ENCODE results near the gene JPH3. TPM values are rescaled to one million over a fixed set of nuclear protein-coding genes. Genes with fewer than 3 reads are reported as not detected.

The JPH3 gene
- total and polyA plus RNA-seq, 2 donors: 0.05 to 0.09 TPM

DNA sequence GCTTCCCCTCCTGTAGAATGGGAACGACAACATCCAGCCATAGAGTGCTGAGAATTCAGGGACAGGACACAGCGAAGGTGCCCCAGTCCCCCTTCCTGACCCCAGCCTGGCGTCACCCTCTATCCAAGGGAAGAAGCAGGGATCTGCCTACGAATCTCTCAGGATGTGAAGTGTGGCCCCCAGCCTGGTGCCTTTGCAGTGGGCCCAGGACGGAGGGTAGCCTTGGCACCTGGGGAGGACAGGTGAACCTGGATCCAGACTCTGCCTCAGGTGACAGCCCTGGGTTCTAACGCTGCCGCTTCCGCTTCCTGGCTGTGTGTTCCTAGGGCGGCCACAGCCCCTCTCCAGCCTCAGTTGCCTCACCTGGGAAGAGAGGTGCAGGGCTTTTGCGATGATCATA lies 36.4 kb downstream of the JPH3 start:
- Histone ChIP-seq H3K36me3 (ENCODE audit: control insufficient read depth in 2 of 2, insufficient read depth in 2 of 2, low read length in 1 of 2) (no peaks in the 10 kb centered on the region), H3K27me3 (ENCODE audit: control insufficient read depth in 2 of 2, insufficient read depth in 1 of 2, low read length in 1 of 2) (peaks cover 8 to 49% of the 10 kb centered on the region in 2 donors), H3K4me3 (ENCODE audit: low read length in 2 of 2) (no peak overlapping the region), H3K27ac (ENCODE audit: low read depth in 1 of 2, low read length in 1 of 2) (no peak overlapping the region), H3K4me1 (ENCODE audit: control insufficient read depth in 2 of 2, insufficient read depth in 2 of 2, low read length in 2 of 2) (peaks cover 0 to 14% of the 10 kb centered on the region in 2 donors), H3K9me3 (ENCODE audit: control insufficient read depth in 2 of 2, insufficient read depth in 1 of 2, low read length in 1 of 2) (no peaks in the 10 kb centered on the region)
- WGBS: 94% methylated on average over 10 of the region's 10 CpGs
- DNase-seq (ENCODE audit: low read depth in 6 of 9, low spot score in 9 of 9): no peak

DNA sequence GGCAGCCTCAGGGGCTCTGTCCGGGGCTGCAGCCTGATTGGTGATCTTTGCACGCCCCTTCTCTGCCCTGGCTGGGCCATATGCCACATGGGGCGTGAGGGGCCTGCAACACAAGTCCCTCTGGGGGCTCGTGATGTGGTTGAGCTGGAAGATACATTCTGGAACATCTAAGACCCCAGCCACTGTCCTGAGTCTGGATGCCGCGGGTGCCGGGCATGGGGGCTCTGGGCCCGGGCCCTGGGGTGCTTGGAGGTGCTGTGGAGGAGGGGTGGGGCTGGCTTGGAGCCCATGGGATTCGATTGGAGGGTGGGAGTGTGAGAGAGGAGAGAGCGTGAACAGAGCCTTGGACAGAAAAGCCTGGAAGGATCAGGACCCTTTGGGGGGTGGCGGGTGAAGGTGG lies 39.4 kb downstream of the JPH3 start:
- no peak overlapping the region for H3K4me3 ChIP-seq (ENCODE audit: low read length in 2 of 2)
- DNase-seq (ENCODE audit: low read depth in 6 of 9, low spot score in 9 of 9): no peak
- no peak overlapping the region for H3K27ac ChIP-seq (ENCODE audit: low read depth in 1 of 2, low read length in 1 of 2)
- no peaks in the 10 kb centered on the region for H3K9me3 ChIP-seq (ENCODE audit: control insufficient read depth in 2 of 2, insufficient read depth in 1 of 2, low read length in 1 of 2)
- whole genome bisulfite sequencing: 89% methylated on average over 11 of the region's 11 CpGs
- H3K27me3 ChIP-seq (ENCODE audit: control insufficient read depth in 2 of 2, insufficient read depth in 1 of 2, low read length in 1 of 2): peaks cover 2 to 28% of the 10 kb centered on the region in 2 donors
- no peaks in the 10 kb centered on the region for H3K4me1 ChIP-seq (ENCODE audit: control insufficient read depth in 2 of 2, insufficient read depth in 2 of 2, low read length in 2 of 2)
- H3K36me3 ChIP-seq (ENCODE audit: control insufficient read depth in 2 of 2, insufficient read depth in 2 of 2, low read length in 1 of 2): no peaks in the 10 kb centered on the region

DNA sequence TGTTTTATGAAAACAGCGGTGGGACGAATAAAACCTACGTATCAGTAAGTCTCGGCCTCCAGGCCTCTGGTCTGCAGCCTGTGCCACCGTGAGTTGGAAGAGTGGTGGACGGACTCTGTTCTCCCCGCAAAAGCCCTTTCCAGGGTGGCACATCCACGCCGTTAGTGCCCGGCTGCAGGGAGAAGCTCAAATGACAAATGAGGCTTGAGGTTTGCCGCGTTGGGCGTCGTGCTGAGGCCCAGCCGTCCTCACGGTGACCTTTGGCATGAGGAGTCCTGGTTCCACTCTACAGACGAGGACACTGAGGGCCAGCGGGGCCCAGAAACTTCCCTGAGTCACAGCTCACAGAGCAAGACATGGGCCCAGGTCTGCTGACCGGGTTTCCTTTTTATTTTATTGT lies 40.2 kb downstream of the JPH3 start:
- Histone ChIP-seq H3K36me3 (ENCODE audit: control insufficient read depth in 2 of 2, insufficient read depth in 2 of 2, low read length in 1 of 2) (no peaks in the 10 kb centered on the region), H3K4me3 (ENCODE audit: low read length in 2 of 2) (no peak overlapping the region), H3K9me3 (ENCODE audit: control insufficient read depth in 2 of 2, insufficient read depth in 1 of 2, low read length in 1 of 2) (no peaks in the 10 kb centered on the region), H3K4me1 (ENCODE audit: control insufficient read depth in 2 of 2, insufficient read depth in 2 of 2, low read length in 2 of 2) (no peaks in the 10 kb centered on the region), H3K27ac (ENCODE audit: low read depth in 1 of 2, low read length in 1 of 2) (no peak overlapping the region), H3K27me3 (ENCODE audit: control insufficient read depth in 2 of 2, insufficient read depth in 1 of 2, low read length in 1 of 2) (peaks cover 0 to 29% of the 10 kb centered on the region in 2 donors)
- WGBS: 94% methylated on average over 19 of the region's 19 CpGs
- DNase-seq (ENCODE audit: low read depth in 6 of 9, low spot score in 9 of 9): no peak

DNA sequence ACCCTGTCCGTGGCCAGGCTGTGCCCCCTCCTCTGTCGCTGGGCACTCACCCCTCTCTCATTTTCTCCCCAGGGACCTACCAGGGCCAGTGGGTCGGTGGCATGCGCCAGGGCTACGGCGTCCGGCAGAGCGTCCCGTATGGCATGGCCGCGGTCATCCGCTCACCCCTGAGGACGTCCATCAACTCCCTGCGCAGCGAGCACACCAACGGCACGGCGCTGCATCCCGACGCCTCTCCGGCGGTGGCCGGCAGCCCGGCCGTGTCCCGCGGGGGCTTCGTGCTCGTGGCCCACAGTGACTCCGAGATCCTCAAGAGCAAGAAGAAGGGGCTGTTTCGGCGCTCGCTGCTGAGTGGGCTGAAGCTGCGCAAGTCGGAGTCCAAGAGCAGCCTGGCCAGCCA lies 41.9 kb downstream of the JPH3 start:
- H3K36me3 ChIP-seq (ENCODE audit: control insufficient read depth in 2 of 2, insufficient read depth in 2 of 2, low read length in 1 of 2): no peaks in the 10 kb centered on the region
- H3K4me3 ChIP-seq (ENCODE audit: low read length in 2 of 2): no peak overlapping the region
- no peaks in the 10 kb centered on the region for H3K4me1 ChIP-seq (ENCODE audit: control insufficient read depth in 2 of 2, insufficient read depth in 2 of 2, low read length in 2 of 2)
- 98% methylated on average over 35 of the region's 35 CpGs for WGBS
- H3K27me3 ChIP-seq (ENCODE audit: control insufficient read depth in 2 of 2, insufficient read depth in 1 of 2, low read length in 1 of 2): peaks cover 4 to 39% of the 10 kb centered on the region in 2 donors
- DNase-seq (ENCODE audit: low read depth in 6 of 9, low spot score in 9 of 9): no peak
- H3K27ac ChIP-seq (ENCODE audit: low read depth in 1 of 2, low read length in 1 of 2): no peak overlapping the region
- no peaks in the 10 kb centered on the region for H3K9me3 ChIP-seq (ENCODE audit: control insufficient read depth in 2 of 2, insufficient read depth in 1 of 2, low read length in 1 of 2)

DNA sequence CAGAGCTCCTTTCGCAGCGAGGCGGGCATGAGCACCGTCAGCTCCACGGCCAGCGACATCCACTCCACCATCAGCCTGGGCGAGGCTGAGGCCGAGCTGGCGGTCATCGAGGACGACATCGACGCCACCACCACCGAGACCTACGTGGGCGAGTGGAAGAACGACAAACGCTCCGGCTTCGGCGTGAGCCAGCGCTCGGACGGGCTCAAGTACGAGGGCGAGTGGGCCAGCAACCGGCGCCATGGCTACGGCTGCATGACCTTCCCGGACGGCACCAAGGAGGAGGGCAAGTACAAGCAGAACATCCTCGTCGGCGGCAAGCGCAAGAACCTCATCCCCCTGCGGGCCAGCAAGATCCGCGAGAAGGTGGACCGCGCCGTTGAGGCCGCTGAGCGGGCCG lies 42.3 kb downstream of the JPH3 start:
- Histone ChIP-seq H3K27ac (ENCODE audit: low read depth in 1 of 2, low read length in 1 of 2) (no peak overlapping the region), H3K9me3 (ENCODE audit: control insufficient read depth in 2 of 2, insufficient read depth in 1 of 2, low read length in 1 of 2) (no peaks in the 10 kb centered on the region), H3K27me3 (ENCODE audit: control insufficient read depth in 2 of 2, insufficient read depth in 1 of 2, low read length in 1 of 2) (peaks cover 4 to 40% of the 10 kb centered on the region in 2 donors), H3K36me3 (ENCODE audit: control insufficient read depth in 2 of 2, insufficient read depth in 2 of 2, low read length in 1 of 2) (no peaks in the 10 kb centered on the region), H3K4me3 (ENCODE audit: low read length in 2 of 2) (no peak overlapping the region), H3K4me1 (ENCODE audit: control insufficient read depth in 2 of 2, insufficient read depth in 2 of 2, low read length in 2 of 2) (no peaks in the 10 kb centered on the region)
- no peak for DNase-seq (ENCODE audit: low read depth in 6 of 9, low spot score in 9 of 9)
- WGBS: 98% methylated on average over 44 of the region's 44 CpGs

DNA sequence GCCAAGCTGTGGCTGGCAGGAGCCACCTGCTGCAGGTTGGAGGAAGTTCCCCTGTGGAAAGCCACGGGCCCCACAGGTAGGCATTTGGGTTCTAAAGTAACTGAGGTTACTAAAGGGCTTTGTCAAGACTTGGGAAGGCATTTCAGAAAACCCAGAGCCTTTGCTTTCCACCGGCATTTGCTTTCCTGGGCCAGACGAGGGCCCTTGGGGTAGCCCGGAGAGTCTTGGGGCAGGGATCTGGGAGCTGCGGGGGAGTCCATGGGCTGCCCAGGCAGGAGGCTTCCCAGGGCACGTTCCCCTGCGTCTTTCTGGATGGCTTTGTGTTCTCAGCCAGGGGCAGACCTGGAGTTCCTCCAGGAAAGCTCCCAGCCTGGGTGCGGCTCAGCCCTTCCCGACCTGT lies 43.5 kb downstream of the JPH3 start:
- no peak overlapping the region for H3K27ac ChIP-seq (ENCODE audit: low read depth in 1 of 2, low read length in 1 of 2)
- H3K4me3 ChIP-seq (ENCODE audit: low read length in 2 of 2): no peak overlapping the region
- H3K4me1 ChIP-seq (ENCODE audit: control insufficient read depth in 2 of 2, insufficient read depth in 2 of 2, low read length in 2 of 2): no peaks in the 10 kb centered on the region
- WGBS: 90% methylated on average over 9 of the region's 9 CpGs
- H3K9me3 ChIP-seq (ENCODE audit: control insufficient read depth in 2 of 2, insufficient read depth in 1 of 2, low read length in 1 of 2): no peaks in the 10 kb centered on the region
- DNase-seq (ENCODE audit: low read depth in 6 of 9, low spot score in 9 of 9): no peak
- peaks cover 4 to 41% of the 10 kb centered on the region in 2 donors for H3K27me3 ChIP-seq (ENCODE audit: control insufficient read depth in 2 of 2, insufficient read depth in 1 of 2, low read length in 1 of 2)
- no peaks in the 10 kb centered on the region for H3K36me3 ChIP-seq (ENCODE audit: control insufficient read depth in 2 of 2, insufficient read depth in 2 of 2, low read length in 1 of 2)

DNA sequence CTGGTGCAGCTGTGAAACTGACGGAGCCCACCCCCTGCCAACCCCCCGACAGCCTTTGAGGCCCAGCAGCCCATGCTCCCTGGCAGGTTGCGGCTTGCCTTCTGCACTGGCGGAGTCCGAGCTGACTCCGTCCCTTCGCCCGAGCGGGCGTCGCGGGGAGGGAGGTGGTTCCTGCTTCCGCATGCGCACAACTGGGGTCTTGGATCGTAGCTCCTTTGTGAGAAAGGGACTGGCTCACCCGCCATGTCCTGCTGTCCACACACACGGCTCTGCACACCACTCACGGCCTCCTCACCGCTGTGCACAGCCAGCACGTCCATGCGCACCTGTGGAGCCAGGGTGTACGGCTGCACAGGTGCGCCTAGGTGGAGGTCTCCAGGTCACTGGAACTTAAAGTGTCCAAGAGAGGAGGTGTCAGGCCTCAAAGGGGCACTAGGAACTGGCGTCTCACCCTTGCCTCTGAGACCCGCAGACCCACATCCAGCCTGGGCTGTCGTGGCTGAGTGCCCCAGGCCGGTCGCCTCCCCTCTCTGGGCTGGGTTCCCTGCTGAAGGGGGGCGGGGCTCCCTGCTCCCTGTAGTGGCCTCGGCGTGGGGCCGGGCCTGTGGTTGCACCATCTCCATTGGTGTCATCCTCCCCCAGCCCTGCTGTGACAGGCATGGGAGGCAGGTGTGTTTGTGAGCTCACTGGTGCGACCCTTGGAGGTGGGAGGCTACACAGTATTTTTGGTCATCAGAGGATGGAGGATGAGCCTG lies 45.3 kb downstream of the JPH3 start:
- DNase-seq (ENCODE audit: low read depth in 6 of 9, low spot score in 9 of 9): no peak
- WGBS: 89% methylated on average over 33 of the region's 33 CpGs
- Histone ChIP-seq H3K4me1 (ENCODE audit: control insufficient read depth in 2 of 2, insufficient read depth in 2 of 2, low read length in 2 of 2) (no peaks in the 10 kb centered on the region), H3K4me3 (ENCODE audit: low read length in 2 of 2) (no peak overlapping the region), H3K27ac (ENCODE audit: low read depth in 1 of 2, low read length in 1 of 2) (no peak overlapping the region), H3K36me3 (ENCODE audit: control insufficient read depth in 2 of 2, insufficient read depth in 2 of 2, low read length in 1 of 2) (no peaks in the 10 kb centered on the region), H3K27me3 (ENCODE audit: control insufficient read depth in 2 of 2, insufficient read depth in 1 of 2, low read length in 1 of 2) (peaks cover 4 to 34% of the 10 kb centered on the region in 2 donors), H3K9me3 (ENCODE audit: control insufficient read depth in 2 of 2, insufficient read depth in 1 of 2, low read length in 1 of 2) (no peaks in the 10 kb centered on the region)

DNA sequence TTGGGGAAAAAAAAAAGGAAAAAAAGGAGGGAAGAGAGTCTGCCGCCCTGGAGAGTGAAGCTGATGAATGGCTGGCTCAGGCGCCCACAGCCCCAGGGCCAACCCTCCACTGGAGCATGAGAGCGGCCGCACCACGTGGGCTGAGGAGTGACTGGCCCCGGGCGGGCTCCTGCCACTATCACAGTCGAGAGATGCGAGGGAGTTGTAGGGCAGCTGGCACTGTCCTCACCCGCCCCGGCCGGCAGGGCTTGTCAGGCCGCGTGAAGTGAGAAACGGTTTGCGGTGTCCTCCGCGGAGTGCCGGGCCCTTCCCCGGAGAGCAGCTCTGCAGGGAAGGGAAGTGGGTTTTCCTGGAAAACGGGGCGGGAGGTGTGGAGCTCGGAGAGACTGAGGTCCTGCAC lies 45.9 kb downstream of the JPH3 start:
- Histone ChIP-seq H3K27me3 (ENCODE audit: control insufficient read depth in 2 of 2, insufficient read depth in 1 of 2, low read length in 1 of 2) (peaks cover 4 to 34% of the 10 kb centered on the region in 2 donors), H3K4me1 (ENCODE audit: control insufficient read depth in 2 of 2, insufficient read depth in 2 of 2, low read length in 2 of 2) (no peaks in the 10 kb centered on the region), H3K9me3 (ENCODE audit: control insufficient read depth in 2 of 2, insufficient read depth in 1 of 2, low read length in 1 of 2) (peaks cover 0 to 3% of the 10 kb centered on the region in 2 donors), H3K27ac (ENCODE audit: low read depth in 1 of 2, low read length in 1 of 2) (no peak overlapping the region), H3K4me3 (ENCODE audit: low read length in 2 of 2) (no peak overlapping the region), H3K36me3 (ENCODE audit: control insufficient read depth in 2 of 2, insufficient read depth in 2 of 2, low read length in 1 of 2) (no peaks in the 10 kb centered on the region)
- 32% methylated on average over 23 of the region's 23 CpGs for WGBS
- no peak for DNase-seq (ENCODE audit: low read depth in 6 of 9, low spot score in 9 of 9)

DNA sequence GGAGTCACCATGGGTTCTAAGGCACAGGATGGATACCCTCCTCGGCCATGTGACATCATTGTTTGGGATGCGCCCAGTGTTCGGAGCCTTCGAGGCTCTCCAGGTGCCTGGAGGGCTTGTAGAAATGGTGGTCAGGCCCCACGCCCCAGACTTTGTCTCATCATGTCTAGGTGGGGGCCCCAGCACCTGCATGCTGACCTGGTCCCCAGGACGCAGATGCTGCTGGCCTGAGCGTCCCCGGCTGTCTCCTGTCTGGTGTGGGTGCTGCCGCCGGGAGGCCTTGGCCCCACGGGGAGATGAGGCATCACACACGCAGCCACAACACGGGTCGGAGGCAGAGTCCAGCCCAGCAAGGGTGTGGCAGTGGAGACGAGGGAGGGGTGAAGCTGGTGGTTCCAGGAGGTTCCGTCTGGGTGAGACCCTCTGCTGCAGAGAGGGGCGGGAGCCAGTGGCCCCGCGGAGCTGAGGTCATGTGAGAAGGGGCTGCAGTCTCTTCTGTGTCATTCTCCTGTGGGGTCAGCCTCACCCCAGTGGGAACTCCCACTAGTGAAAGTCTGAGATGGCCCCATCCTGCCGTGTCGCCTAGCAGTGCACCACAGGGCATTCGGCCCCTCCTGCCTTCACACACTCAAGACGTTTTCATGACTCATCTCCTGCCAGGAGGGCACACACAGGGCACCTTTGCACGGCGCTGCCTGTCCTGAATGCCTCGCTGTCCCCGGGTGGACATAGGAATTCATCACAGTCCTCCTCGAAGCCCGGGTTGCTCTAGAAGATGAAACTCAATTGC lies 46.6 kb downstream of the JPH3 start:
- H3K9me3 ChIP-seq (ENCODE audit: control insufficient read depth in 2 of 2, insufficient read depth in 1 of 2, low read length in 1 of 2): peaks cover 0 to 4% of the 10 kb centered on the region in 2 donors
- no peak for DNase-seq (ENCODE audit: low read depth in 6 of 9, low spot score in 9 of 9)
- no peaks in the 10 kb centered on the region for H3K36me3 ChIP-seq (ENCODE audit: control insufficient read depth in 2 of 2, insufficient read depth in 2 of 2, low read length in 1 of 2)
- H3K4me3 ChIP-seq (ENCODE audit: low read length in 2 of 2): no peak overlapping the region
- H3K27me3 ChIP-seq (ENCODE audit: control insufficient read depth in 2 of 2, insufficient read depth in 1 of 2, low read length in 1 of 2): peaks cover 4 to 34% of the 10 kb centered on the region in 2 donors
- no peak overlapping the region for H3K27ac ChIP-seq (ENCODE audit: low read depth in 1 of 2, low read length in 1 of 2)
- 86% methylated on average over 29 of the region's 29 CpGs for WGBS
- H3K4me1 ChIP-seq (ENCODE audit: control insufficient read depth in 2 of 2, insufficient read depth in 2 of 2, low read length in 2 of 2): no peaks in the 10 kb centered on the region

Measured in thymus (tissue), 11 donors.